AG09319 (cell line): ENCODE measurements around the gene SEMA4C.

Experiments used
- DNase-seq: peaks from one replicate; pipeline ENCODE4 v3.0.0-alpha.2; 2010; ENCODE audit warnings: low read depth; ENCODE audit errors: extremely low read depth
- CTCF ChIP-seq: IDR thresholded peaks from 2 replicates; pipeline ENCODE4 v1.5.1; 2011; ENCODE audit warnings: low read depth, mild to moderate bottlenecking, inconsistent platforms, low read length, moderate library complexity

SEMA4C gene

GRCh38 chr2:96847586-96847985 lies 22.3 kb downstream of the SEMA4C start:
- no peak for DNase-seq
- no peak for TF ChIP-seq CTCF

- no peak for TF ChIP-seq CTCF
- DNase-seq: no peak
Measured at GRCh38 chr2:96846825-96847224, 23.1 kb downstream of the SEMA4C start.

- no peak for TF ChIP-seq CTCF
- no peak for DNase-seq
Measured at GRCh38 chr2:96844405-96844808, 25.5 kb downstream of the SEMA4C start.

GRCh38 chr2:96843538-96844268 lies 26.2 kb downstream of the SEMA4C start, which contains the start of gene ANKRD23:
Gene ANKRD23 (minus strand): TSS chr2:96844021. CDS start chr2:96843992, 29 bp downstream.
- TF ChIP-seq CTCF: no peak
- DNase-seq: no peak

GRCh38 chr2:96842600-96842999 lies 27.3 kb downstream of the SEMA4C start:
- DNase-seq: no peak
- TF ChIP-seq CTCF: no peak

- DNase-seq: no peak
- no peak for TF ChIP-seq CTCF
Measured at GRCh38 chr2:96841701-96842495, 28.0 kb downstream of the SEMA4C start.
